Measurements from ENCODE around the gene PSRC1.

PSRC1 gene

DNA sequence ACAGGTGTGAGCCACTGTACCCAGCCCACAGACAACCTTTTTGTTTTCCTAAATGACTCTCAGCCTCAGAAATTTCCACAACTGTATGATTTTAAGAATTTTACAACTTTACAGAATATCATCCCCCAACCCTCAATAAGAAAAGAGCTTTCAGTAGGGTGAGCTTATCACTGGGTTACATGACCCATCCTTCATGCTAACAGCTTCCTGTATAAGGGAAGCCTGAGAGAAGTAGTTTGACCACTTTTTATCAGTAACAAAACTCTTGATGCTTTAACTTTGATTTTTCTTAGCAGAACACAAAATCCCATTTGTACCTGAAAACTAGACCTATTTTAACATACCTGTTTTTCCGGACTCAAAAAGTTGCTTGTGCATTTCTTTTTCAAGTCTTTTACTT, 33.6 kb upstream of the PSRC1 start:
- Histone ChIP-seq H3K9me3 (no peaks in the 10 kb centered on the region), H3K27me3 (no peaks in the 10 kb centered on the region), H3K4me3 (ENCODE audit: low read depth, low read length) (no peak overlapping the region), H3K4me1 (no peaks in the 10 kb centered on the region), H3K36me3 (no peaks in the 10 kb centered on the region; the same call in 1 of the 2 replicates)
- no peak for DNase-seq
- TF ChIP-seq, protein P1, sequence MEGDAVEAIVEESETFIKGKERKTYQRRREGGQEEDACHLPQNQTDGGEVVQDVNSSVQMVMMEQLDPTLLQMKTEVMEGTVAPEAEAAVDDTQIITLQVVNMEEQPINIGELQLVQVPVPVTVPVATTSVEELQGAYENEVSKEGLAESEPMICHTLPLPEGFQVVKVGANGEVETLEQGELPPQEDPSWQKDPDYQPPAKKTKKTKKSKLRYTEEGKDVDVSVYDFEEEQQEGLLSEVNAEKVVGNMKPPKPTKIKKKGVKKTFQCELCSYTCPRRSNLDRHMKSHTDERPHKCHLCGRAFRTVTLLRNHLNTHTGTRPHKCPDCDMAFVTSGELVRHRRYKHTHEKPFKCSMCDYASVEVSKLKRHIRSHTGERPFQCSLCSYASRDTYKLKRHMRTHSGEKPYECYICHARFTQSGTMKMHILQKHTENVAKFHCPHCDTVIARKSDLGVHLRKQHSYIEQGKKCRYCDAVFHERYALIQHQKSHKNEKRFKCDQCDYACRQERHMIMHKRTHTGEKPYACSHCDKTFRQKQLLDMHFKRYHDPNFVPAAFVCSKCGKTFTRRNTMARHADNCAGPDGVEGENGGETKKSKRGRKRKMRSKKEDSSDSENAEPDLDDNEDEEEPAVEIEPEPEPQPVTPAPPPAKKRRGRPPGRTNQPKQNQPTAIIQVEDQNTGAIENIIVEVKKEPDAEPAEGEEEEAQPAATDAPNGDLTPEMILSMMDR (IDR thresholded peaks at IDR 0.05; ENCODE audit: low read depth, low read length), result no peak

DNA sequence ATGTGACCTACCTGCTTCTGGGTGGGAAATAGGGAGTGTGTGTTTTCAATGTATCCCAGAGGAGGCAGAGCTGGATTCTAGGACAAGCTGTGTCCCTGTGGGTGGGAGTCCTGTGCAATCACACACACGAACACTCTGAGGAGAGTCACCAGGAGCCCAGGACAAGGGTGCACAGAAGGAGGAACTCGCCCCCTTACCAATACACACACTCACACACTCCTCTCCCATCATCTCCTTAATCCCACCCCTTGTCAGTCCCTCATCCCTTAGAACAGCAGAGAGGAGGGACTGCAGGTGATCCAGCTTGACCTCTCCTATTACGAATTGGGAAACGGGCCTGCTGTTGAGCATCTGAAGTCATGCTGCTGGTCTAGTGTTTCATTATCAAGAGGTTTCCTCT, 32.3 kb upstream of the PSRC1 start:
- Histone ChIP-seq H3K36me3 (no peaks in the 10 kb centered on the region; the same call in 1 of the 2 replicates), H3K4me1 (no peaks in the 10 kb centered on the region), H3K9me3 (no peaks in the 10 kb centered on the region), H3K4me3 (ENCODE audit: low read depth, low read length) (no peak overlapping the region), H3K27me3 (no peaks in the 10 kb centered on the region)
- TF ChIP-seq, protein P1 (IDR thresholded peaks at IDR 0.05; ENCODE audit: low read depth, low read length), result no peak
- no peak for DNase-seq

DNA sequence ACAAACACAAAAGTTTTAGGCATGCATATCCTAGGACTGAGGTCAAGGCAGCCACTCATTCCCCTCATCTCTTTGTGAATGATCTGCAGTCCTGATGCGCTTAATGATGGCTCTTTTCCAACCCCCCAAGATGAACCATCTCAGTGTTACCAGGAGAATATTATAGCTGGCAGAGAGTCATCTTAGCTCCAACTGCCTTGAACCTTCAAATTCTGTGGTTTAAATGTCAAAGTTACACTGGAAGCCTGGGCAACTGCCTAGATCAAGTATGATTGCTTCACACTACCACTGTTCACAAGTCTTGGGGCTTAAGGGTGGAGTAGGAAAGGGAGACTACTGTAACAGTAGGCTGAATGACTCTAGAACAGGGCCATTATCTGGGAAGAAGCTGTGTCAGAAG, 31.9 kb upstream of the PSRC1 start:
- TF ChIP-seq, protein P1 (IDR thresholded peaks at IDR 0.05; ENCODE audit: low read depth, low read length), result no peak
- Histone ChIP-seq H3K9me3 (no peaks in the 10 kb centered on the region), H3K36me3 (no peaks in the 10 kb centered on the region; the same call in 1 of the 2 replicates), H3K4me1 (no peaks in the 10 kb centered on the region), H3K27me3 (no peaks in the 10 kb centered on the region), H3K4me3 (ENCODE audit: low read depth, low read length) (no peak overlapping the region)
- no peak for DNase-seq

DNA sequence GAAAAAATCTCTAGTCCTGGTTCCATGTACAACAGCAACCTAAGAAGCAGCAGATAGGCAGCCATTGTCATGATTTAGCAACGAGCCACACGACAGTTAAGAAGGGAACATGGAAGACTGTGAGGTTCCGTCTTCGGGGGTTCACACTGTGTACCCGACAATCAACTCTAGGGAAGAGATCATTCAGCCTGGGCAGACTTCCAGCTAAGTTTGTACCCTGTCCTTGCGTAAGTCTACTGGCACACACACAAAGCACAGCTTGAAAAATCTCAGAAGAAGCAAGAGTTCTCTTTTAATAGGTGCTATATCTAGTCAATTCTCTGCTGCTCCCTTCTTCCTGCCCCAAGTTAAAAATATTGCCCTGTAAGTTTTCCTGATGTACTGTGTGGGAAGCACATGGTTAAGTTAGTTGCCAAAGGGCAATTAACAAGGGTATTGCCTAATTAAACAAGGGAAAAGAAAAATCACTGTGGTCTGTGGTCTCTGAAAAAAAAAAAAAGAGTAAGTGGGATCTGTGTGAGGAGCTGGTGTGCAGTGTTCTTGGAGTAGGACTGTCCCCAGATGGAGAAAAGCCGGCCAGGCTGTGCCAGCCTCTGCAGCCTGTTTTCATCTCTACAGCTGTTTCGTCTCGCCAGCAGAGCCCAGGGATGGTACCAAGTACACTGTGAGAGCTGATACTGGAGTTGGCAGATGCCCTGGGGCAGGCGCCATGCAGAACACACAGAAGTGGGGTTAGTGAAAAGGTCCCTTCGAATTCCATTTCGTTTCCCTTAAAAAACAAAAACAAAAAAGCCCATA, 30.2 kb upstream of the PSRC1 start:
- Histone ChIP-seq H3K27me3 (no peaks in the 10 kb centered on the region), H3K4me1 (no peaks in the 10 kb centered on the region), H3K9me3 (no peaks in the 10 kb centered on the region), H3K4me3 (ENCODE audit: low read depth, low read length) (no peak overlapping the region), H3K36me3 (no peaks in the 10 kb centered on the region)
- TF ChIP-seq, protein P1 (IDR thresholded peaks at IDR 0.05; ENCODE audit: low read depth, low read length), result no peak
- DNase-seq, result no peak

DNA sequence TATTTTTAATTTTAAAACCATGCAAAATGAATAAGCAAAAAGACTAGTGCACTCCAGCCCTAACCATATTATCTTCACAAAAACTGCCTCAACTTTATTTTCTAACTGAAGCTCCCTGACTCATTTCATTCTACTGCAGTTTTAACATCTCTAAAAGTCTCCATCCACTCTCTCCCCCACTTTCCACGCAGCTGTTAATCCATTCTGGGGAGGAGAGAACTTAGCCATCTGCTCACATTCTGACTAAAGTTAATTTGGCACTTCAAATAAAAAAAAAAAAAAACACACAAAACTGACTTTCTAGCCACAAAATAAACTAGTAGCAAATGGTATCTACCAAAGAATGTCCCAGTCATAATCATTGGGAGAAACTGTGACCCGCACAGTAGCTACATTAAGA, 29.3 kb upstream of the PSRC1 start:
- no peaks in the 10 kb centered on the region for H3K9me3 ChIP-seq
- H3K4me1 ChIP-seq, result no peaks in the 10 kb centered on the region
- no peak for DNase-seq
- H3K36me3 ChIP-seq, result no peaks in the 10 kb centered on the region
- no peak overlapping the region for H3K4me3 ChIP-seq (ENCODE audit: low read depth, low read length)
- no peaks in the 10 kb centered on the region for H3K27me3 ChIP-seq
- TF ChIP-seq, protein P1 (IDR thresholded peaks at IDR 0.05; ENCODE audit: low read depth, low read length), result no peak

DNA sequence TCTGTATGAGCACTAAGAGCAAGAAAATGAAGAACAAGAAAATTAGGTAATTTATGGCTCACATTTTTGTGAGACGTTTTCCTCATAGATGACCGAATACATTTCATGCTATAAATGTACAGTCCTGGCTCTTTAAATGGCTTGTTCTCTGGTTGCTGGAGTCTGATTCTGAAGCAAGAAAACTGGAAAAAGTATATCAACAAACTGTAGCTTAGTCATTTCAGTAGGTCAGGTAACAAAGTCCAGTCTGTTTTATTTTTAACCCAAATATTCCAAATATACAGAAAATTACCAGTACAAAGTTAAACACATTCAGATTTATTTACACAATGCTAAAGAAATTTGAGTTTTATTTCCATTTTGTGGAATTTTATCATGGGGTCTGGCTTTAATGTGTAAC, 26.4 kb upstream of the PSRC1 start:
- TF ChIP-seq, protein P1 (IDR thresholded peaks at IDR 0.05; ENCODE audit: low read depth, low read length), result no peak
- Histone ChIP-seq H3K4me1 (no peaks in the 10 kb centered on the region), H3K27me3 (no peaks in the 10 kb centered on the region), H3K4me3 (ENCODE audit: low read depth, low read length) (no peak overlapping the region), H3K9me3 (no peaks in the 10 kb centered on the region), H3K36me3 (no peaks in the 10 kb centered on the region)
- DNase-seq, result no peak

All from BE2C (cell line).